ENCODE data around the gene RPL39L.

Gene RPL39L

DNA sequence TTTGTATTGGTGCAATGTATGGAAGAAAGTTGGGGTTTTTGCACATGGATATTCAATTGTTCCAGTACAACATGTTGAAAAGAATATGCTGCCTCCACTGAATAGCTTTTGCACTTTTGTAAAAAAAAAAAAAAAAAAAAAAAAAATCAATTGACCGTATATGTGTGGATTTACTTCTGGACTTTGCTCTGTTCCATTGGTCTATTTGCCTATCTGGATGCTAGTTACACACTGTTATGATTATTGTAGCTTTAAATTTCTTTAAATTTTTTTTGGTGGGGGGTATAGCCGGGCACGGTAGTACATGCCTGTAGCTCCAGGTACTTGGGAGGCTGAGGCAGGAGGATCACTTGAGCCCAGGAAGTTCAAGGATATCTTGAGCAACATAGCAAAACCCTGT, 52.5 kb downstream of the RPL39L start:
- no peak for DNase-seq

DNA sequence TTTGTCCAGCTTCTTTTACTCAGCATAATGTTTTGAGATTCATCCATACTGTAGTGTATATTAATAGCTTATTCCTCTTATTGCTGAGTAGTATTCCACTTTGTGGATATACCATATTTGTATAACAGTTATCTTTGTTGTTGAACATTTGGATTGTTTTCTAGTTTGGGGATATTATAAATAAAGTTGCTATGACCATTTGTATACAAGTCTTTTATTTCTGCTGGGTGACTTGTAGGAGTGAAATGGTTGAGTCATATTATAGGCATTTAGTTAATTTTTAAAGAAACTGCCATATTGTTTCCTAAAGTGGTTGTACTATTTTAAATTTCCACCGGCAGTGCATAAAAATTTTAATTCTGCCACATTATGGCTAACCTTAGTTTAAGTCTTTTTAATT, 53.4 kb downstream of the RPL39L start:
- DNase-seq: no peak

DNA sequence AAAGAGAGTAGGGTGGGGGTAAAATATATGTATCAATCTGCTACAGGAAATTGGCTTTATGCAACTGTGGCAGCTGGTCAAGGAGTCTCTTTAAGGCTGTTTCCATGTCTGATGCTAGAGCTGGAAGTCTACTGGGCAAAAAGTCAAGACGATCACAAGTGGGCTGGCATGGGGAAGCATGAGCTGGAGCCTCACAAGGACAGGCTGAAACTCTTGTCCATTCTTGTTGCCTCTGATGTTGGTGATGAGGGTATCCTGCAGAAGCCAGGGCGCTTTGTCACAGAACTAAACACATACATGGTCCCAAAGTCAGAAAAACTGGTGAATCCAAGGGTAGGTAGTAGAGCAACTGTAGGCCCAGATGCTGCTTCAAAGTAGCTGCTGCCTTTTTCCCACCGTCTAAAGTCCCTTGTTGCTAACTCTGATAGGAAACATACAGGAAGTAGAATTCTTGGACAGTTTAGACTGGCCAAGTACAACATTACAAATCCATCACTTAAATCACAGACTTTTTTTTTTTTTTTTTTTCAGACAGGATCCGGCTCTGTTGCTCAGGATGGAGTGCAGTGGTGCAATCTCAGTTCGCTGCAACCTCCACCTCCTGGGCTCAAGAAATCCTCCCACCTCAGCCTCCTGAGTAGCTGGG, 54.2 kb downstream of the RPL39L start:
- DNase-seq: no peak

DNA sequence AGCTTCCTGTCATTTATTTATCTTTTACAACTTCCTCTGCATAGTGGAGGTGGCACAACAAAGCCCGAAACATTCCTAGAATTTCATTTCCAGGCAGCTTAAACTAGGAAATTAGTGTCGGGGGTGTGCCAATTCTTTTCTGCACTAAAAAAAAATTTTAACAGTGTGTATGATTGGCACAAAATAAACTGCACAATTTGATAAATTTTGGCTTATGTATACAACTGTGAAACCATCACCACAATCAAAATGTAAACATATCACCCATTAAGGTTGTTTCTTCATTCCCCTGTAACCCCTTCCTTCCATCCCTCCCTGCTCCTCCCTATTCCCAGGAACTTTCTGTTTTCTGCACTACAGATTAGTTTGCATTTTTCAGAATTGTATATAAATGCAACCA, 54.7 kb downstream of the RPL39L start:
- no peak for DNase-seq

DNA sequence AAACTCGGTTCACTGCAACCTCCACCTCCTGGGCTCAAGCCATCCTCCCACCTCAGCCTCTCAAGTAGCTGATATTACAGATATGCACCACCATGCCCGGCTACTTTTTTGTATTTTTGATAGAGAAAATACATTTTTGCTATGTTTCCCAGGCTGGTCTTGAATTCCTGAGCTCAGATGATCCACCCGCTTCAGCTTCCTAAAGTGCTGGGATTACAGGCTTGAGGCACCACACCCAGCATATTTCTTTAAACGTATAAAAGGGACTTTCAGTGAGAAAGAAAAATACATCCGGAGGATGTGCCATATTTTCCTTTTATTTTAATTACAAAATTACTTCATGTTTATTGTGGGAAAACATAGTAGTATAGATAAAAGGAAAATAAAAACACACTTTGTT, 55.2 kb downstream of the RPL39L start:
- DNase-seq: no peak

DNA sequence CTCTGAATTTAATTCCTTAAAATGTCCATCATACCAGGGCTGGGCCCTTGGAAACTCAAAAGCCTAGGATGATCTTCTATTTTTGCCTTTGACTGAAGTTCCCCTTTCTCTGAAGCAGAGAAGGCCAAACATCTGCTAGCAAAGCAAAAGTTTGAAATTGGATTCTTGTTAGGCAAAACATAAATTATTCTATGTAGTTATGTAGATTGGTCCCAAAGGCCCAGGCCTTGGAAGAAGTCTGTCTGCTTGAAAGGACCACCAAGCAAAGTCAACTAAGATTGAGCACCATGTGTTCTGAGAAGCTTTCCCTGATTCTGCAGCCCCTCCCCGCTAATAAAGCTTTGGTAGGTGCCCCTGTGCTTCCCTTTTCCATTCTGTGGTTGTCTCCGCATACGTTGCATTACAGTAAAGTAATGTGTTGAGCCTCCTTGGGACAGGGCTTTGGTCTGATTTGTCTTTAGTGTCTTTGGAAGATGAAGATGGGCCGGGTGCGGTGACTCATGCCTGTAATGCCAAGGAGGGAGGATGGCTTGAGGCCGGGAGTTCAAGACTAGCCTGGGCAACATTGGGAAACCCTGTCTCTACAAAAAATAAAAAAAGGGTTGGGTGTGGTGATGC, 56.4 kb downstream of the RPL39L start:
- DNase-seq: no peak

DNA sequence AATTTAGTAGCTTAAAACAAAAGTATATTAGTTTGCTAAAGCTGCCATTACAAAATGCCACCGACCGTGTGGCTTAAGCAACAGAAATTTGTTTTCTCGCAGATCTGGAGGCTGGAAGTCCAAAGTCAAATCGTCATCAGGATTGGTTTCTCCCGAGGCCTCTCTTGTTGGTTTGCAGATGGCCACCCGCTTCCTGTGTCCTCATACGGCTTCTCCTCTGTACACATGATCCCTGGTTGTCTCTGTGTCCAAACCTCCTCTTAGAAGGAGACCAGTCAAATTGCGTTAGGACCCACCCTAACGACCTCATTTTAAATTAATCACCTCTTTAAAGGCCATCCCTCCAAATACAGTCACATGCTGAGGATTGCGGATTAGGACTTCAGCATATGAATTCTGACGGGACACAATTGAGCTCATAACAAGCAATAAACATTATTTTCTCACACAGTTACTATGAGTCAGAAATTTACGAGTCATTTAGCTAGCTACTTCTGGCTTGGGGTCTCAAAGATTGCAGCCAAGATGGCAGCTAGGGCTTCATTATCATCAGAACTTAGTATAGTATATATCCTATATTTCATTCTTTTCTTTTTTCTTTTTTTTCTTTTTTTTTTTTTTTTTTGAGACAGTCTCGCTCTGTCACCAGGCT, 58.4 kb downstream of the RPL39L start:
- no peak for DNase-seq

DNA sequence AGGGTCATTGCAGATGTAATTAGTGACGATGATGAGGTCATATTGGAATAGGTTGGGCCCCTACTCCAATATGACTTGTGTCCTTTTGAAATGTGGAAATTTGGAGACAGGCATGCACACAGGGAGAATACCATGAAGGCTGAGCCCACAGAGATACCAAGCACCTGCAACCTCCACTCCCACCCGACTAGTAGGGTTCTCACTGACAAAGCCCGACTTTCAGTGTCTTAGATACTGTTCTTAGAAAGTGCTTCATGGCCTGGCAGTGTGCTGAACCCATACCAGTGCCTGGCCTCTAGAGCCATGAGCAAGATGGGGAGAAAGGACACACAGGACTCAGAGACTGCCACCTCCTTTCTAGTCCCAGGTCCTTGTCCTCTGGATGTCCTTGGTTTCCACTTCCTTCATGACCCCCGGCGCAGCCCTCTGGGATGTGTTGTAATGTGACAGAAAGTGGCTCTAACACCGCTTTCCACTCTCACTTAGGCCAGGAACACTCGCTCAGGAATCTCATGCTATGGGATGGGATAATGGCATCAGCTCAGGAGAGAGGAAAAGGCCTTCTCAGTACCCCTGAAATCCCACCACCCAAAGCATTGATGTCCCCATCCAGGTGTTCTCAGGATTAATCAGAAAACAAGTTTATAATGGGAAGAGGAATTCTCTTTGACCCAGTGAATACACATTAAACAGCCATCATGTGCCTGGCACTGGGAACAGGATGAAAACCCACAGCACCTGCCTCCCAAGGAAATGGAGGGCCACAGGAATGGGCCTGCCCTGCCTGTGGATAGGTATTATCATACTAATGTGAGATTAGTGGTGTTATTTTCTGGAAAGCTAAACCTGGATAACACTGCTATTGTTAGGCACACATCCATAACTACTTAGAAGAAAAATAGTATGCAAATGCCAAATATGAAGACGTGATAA, 59.9 kb downstream of the RPL39L start:
- DNase-seq: no peak

DNA sequence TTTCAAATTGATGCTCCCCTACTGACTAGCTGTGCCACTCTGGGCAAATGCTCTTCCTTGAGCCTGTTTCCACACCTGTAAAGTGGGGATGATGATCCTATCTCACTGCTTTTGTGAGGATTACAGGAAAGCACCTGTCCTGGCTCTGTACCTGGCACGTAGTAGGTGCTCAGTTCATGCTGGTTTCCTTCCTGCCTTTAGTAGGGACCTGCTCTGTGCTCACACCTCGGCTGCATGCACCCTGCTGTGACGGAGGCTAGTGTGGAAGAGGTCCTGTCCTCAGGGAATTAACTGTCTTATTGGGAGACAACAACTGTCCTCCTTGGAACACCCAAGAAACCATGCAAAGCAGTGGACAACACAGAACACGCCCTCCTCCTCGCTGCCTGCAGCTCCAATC, 61.8 kb downstream of the RPL39L start:
- DNase-seq: no peak

DNA sequence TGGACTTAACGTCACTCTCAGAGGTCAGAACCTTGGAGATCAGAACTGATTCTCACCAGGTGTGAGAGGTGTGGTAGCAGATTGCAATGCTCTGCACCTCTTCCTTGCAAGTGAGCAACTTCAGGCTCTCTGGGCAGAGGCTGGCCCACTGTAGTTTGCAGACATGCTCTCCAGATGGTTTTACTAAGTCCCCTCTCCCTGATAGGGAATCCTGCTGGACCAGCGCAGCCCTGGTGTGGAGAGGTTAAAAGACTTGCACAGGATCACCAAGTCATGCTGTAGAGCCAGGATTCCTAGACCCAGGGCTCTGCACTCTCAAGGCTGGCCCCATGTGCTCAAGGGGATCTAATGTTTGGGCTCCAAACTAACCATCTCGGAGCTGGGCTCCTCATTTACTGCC, 62.2 kb downstream of the RPL39L start:
- DNase-seq: no peak

DNA sequence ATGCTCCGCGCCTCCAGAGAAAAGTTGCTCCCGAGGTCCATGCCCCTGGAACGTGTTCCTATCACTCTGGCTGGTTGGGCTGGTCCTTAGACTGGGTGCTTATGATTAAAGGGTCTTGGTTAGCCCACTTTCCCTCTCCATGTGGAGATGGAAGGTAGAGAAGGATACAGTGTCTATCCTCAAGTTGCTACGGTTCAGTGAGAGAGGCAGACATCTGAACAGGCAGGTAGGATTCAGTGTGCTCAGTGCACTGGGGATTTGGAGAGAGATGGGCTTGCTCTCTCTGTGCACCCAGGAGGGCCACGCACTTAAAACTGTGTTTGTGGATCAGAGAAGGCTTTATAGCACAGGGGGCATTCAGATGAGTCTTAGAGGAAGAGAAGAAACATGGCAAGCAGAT, 63.0 kb downstream of the RPL39L start:
- no peak for DNase-seq

DNA sequence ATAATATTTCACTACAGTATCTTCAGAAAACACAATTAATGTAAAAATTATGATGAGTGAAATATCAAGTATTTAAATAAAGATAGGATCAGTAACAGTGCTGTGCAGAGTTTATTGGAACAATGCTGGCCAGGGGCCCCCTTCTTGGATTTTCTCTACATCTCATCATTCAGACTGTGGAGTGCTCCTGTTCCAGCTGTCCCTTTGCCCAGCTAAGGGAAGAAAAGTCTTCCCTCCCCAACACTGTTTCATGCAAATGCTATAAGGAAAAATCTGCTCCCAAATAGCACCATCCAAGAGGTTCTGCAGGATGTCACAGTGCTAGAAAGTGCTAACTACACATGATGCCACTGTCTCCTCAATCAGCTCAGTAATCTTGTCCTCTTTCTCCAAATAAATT, 64.5 kb downstream of the RPL39L start:
- DNase-seq: no peak

DNA sequence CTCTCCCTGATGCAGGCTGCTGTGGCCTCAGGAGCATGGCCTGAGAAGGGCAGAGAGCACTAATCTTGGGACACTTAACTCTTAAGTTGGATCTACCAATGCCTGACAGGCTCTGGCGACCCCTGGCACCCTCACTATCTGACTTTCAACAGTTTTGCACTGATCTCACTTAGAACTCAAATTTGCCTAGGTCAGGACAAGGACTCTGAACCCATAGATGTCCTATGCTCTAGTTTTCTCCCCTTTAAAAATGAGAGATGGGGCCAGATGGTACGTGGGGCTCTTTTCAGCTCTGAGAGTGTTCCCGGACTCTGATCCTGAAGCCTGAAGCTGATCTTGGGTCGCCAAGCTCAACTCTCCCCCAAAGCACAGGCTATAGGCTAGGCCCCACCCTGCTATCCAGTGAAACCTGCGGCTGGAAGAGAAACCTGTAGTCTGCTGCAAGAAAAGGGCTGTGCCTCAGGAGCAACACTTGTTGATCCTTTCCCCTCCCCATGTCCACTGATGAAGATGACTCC, 65.7 kb downstream of the RPL39L start:
- DNase-seq: no peak

DNA sequence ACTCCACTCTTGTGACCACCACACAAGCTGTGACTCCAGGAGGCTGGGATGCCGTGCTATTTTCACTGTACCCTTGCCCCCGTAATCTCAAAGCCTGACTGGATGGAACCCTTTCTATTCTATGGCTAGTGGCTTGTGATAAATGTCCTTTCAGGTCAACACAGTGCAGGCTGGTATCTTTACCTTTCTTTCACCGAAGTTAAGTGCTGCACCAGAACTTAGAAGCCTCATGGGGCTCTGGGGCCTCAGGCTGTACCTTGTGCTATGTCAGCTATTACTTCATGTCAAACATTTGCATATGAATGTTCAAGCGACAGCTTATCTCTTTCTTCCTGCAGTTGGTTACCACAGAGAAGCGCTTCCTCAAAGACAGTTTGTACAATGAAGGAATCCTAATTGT, 66.8 kb downstream of the RPL39L start:
- DNase-seq: no peak

DNA sequence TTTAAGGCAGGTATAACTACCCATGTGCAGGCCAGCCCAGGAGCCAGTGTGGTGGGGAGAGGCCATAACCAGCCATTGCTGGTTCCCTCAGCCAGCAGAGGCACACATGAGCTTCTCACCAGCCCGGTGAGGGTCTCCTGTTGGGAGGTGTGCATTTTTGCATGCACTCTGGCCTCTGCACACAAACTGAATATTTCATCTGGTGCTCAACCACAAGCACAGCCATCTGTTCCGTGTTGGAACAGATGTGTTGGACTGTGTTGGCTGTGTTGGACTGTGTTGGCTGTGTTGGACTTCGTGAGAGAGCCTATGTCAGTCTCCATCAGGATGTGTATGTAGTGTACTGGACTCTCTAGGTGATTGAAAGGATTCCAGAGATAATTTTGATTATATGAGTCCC, 67.2 kb downstream of the RPL39L start:
- no peak for DNase-seq
